ENCODE measurements around the gene HIBADH. TPM values are rescaled to one million over a fixed set of nuclear protein-coding genes. Genes with fewer than 3 reads are reported as not detected.

Gene HIBADH
- total and polyA plus RNA-seq, 2 of the 4 experiments (the other 2 are of a cell fraction): 36.6 to 52.5 TPM

DNA sequence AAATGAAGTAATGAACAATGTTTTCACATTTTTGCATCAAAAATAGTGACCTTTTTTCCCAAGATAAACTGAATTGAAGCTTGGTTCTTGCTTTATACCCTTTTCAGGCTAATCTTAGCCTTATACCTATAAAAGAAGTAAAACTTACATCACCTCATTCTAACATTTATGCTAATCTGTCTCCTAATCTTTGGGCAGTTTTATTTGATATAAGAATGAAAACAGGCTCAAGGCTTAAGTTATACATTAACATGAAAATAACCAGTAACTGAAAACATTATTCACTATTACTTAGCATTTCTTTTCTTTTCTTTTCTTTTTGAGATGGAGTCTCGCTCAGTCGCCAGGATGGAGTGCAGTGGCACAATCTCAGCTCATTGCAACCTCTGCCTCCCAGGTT lies 113.1 kb downstream of the HIBADH start:
- Histone ChIP-seq H3K9me1 (ENCODE audit: insufficient read depth, low read length) (no peaks in the 10 kb centered on the region), H3K14ac (replicated peaks; ENCODE audit: low read depth, low read length) (no peak overlapping the region), H3K9me3 (ENCODE audit: control insufficient read depth, insufficient read depth, low read length) (no peaks in the 10 kb centered on the region), H2AFZ (replicated peaks; ENCODE audit: low read length, poor library complexity) (no peak overlapping the region), H2BK20ac (ENCODE audit: low read depth, low read length) (no peak overlapping the region), H4K91ac (ENCODE audit: insufficient read depth, low read depth, low read length) (no peak overlapping the region), H4K5ac (ENCODE audit: low read depth, low read length) (no peak overlapping the region), H3K18ac (ENCODE audit: low read depth, low read length) (no peak overlapping the region), H4K8ac (ENCODE audit: low read depth in 2 of 2, low read length in 2 of 2) (no peak overlapping the region), H2AK9ac (replicated peaks; ENCODE audit: low read depth, low read length, poor library complexity) (no peak overlapping the region), H3K79me1 (ENCODE audit: low read depth in 1 of 2, low read length in 2 of 2) (no peaks in the 10 kb centered on the region), H3K4ac (ENCODE audit: low read depth, low read length) (no peak overlapping the region), H3K4me3 (ENCODE audit: insufficient read depth, low read depth, low read length) (no peak overlapping the region), H2BK120ac (ENCODE audit: low read depth, low read length) (no peak overlapping the region), H2BK5ac (ENCODE audit: low read depth, low read length, poor library complexity, severe bottlenecking) (no peak overlapping the region), H3K36me3 (ENCODE audit: control insufficient read depth, insufficient read depth, low read length) (no peaks in the 10 kb centered on the region), H2AK5ac (ENCODE audit: low read depth, low read length) (no peak overlapping the region), H4K20me1 (ENCODE audit: insufficient read depth, low read length) (no peaks in the 10 kb centered on the region), H3K9ac (ENCODE audit: low read depth, low read length) (no peak overlapping the region), H3K23ac (ENCODE audit: low read depth, low read length) (no peak overlapping the region), H3K4me2 (ENCODE audit: low read depth, low read length) (no peak overlapping the region), H3K27me3 (ENCODE audit: control insufficient read depth, insufficient read depth, low read length) (no peaks in the 10 kb centered on the region), H3K27ac (ENCODE audit: insufficient read depth, low read length) (no peak overlapping the region), H3K4me1 (ENCODE audit: control insufficient read depth, insufficient read depth, low read length) (no peaks in the 10 kb centered on the region), H3K56ac (ENCODE audit: extremely low read depth, insufficient read depth, low read length) (no peak overlapping the region), H2BK15ac (ENCODE audit: low read depth, low read length) (no peak overlapping the region)
- CTCF ChIA-PET: interaction anchor here (0.6 kb wide), 1 partner anchor 223 kb away, joined by 3 read pairs; no protein-coding TSS in a partner anchor
- intact Hi-C loops (cut with micrococcal nuclease): no loop called here
- TF ChIP-seq BHLHE40 (IDR thresholded peaks at IDR 0.05; ENCODE audit: low read depth, low read length): no peak
- no peak for TF ChIP-seq CEBPB (IDR thresholded peaks at IDR 0.05; ENCODE audit: low read depth, low read length)
- TF ChIP-seq NFE2L2 (IDR thresholded peaks at IDR 0.05; ENCODE audit: low read depth, low read length): no peak
- POLR2A ChIA-PET (ENCODE audit: unreplicated experiment): no interaction called here
- no CpG with 5 or more reads among the region's 2 CpGs for WGBS, 2 experiments (ENCODE audit: extremely low coverage in 2 of 2, insufficient read length in 1 of 2)
- in situ Hi-C loops (cut with MboI; ENCODE audit: low sequenced_read_pairs): no loop called here
- dilution Hi-C loops (cut with HindIII; ENCODE audit: low sequenced_read_pairs, unreplicated experiment): no loop called here
- ATAC-seq (ENCODE audit: low read depth) (no peak), DNase-seq (no peak)
- no TSS peak for BruUV-seq (replicated peaks)

All from IMR-90 (cell line).